DND-41 (cell line): ENCODE data around the gene PRG3.

Experiments
- EZH2 ChIP-seq: IDR thresholded peaks from 3 replicates; pipeline ENCODE4 v1.6.1; 2012; ENCODE audit warnings: borderline replicate concordance, low read depth, mild to moderate bottlenecking, moderate library complexity, low read length, inconsistent platforms; ENCODE audit not compliant: severe bottlenecking
- TF ChIP-seq, protein P1 (sequence below): IDR thresholded peaks from 2 replicates; pipeline ENCODE4 v1.5.1; 2012; ENCODE audit warnings: borderline replicate concordance, low read length, moderate library complexity, mild to moderate bottlenecking; ENCODE audit not compliant: poor library complexity, severe bottlenecking; ENCODE audit errors: extremely low read depth

DNA sequence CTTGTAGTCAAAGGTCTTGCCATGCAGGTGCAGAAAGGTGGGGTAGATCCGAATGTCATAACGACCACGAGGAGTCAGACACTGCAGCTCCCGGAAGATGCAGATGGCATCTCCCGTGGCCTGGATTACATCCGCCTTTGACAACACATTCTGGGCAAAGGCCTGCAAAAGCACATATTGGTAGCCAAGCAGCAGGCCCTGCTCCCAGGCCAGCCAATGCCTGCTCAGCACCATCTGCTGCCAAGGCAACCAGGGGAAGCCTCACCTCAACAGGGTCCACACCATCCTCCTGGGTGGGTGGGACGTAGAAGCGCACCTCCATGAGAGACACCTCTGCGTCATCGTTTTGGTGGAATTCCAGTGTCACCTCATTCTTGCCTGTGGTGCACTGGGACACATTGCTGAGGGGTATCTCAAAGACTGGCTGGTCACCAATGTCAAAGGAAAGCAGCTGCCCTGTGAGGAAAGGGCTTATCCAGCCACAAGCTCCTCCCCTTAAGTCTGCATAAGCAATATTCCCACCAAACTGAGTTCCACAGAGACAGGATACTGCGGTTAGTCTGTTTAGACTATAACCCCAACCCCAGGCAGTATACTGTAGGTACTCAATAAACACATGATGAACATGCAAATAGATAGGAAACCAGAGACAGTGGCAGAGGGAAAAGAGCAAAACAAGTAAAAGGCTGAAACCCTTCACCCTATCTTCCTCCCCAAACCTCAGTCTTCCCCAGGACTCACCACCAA is 48.1 kb downstream of the PRG3 start:
- TF ChIP-seq, protein P1, sequence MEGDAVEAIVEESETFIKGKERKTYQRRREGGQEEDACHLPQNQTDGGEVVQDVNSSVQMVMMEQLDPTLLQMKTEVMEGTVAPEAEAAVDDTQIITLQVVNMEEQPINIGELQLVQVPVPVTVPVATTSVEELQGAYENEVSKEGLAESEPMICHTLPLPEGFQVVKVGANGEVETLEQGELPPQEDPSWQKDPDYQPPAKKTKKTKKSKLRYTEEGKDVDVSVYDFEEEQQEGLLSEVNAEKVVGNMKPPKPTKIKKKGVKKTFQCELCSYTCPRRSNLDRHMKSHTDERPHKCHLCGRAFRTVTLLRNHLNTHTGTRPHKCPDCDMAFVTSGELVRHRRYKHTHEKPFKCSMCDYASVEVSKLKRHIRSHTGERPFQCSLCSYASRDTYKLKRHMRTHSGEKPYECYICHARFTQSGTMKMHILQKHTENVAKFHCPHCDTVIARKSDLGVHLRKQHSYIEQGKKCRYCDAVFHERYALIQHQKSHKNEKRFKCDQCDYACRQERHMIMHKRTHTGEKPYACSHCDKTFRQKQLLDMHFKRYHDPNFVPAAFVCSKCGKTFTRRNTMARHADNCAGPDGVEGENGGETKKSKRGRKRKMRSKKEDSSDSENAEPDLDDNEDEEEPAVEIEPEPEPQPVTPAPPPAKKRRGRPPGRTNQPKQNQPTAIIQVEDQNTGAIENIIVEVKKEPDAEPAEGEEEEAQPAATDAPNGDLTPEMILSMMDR: no peak
- no peak for TF ChIP-seq EZH2
